Lower lobe of right lung (tissue), 2 donors: ENCODE measurements around the gene KCNN4. TPM values are rescaled to one million over a fixed set of nuclear protein-coding genes. Genes with fewer than 3 reads are reported as not detected.
A peak's percentile ranks its signal among the peaks of the same experiment; 100 is the strongest.

Experiments
- ATAC-seq, 2 donors: fragments of 200-7000 bp; cut with Tn5 transposase; one replicate each; pipeline ENCODE4 v1.9.1; 2020 to 2022; ENCODE audit warnings: mild to moderate bottlenecking in 2 of 2, moderate library complexity in 2 of 2
- DNase-seq: peaks from one replicate; pipeline ENCODE4 v3.0.0-alpha.2; 2020
- H3K27ac ChIP-seq: fragments of 200-600 bp; one replicate; pipeline ENCODE4 v1.8.0; 2022
- H3K27me3 ChIP-seq: fragments of 200-600 bp; one replicate; pipeline ENCODE4 v1.8.0; 2022; ENCODE audit warnings: low read depth
- H3K36me3 ChIP-seq: fragments of 200-600 bp; one replicate; pipeline ENCODE4 v1.8.0; 2022; ENCODE audit warnings: mild to moderate bottlenecking
- H3K4me1 ChIP-seq: fragments of 200-600 bp; one replicate; pipeline ENCODE4 v1.8.0; 2022
- H3K4me3 ChIP-seq: fragments of 200-600 bp; one replicate; pipeline ENCODE4 v1.8.0; 2022; ENCODE audit warnings: mild to moderate bottlenecking
- H3K9me3 ChIP-seq: fragments of 200-600 bp; one replicate; pipeline ENCODE4 v1.8.0; 2022
- intact Hi-C: fragments of 100-400 bp; cut with DNase I; formaldehyde crosslinking; loops from one replicate; pipeline ENCODE4 v1.11.0; 2022
- total RNA-seq: library from RNA; stranded (reverse); fragmentation: NEBNext Ultra II Directional; extraction: Animal tissue kit (Norgen Biotek cat#: 25700); gene quantifications from one replicate; pipeline ENCODE4 v1.2.1, GENCODE V29; 2021
- TF ChIP-seq, protein P1 (sequence below): fragments of 200-600 bp; IDR thresholded peaks from one replicate; pipeline ENCODE4 v1.8.0; 2022; ENCODE audit warnings: antibody characterized with exemption, mild to moderate bottlenecking
- donor health status: DM: no; HTN: yes; CAD: no; lungs with severe emphysema.

Gene KCNN4
- total RNA-seq, 1 donor from 2014 or later: 3.6 TPM

DNA sequence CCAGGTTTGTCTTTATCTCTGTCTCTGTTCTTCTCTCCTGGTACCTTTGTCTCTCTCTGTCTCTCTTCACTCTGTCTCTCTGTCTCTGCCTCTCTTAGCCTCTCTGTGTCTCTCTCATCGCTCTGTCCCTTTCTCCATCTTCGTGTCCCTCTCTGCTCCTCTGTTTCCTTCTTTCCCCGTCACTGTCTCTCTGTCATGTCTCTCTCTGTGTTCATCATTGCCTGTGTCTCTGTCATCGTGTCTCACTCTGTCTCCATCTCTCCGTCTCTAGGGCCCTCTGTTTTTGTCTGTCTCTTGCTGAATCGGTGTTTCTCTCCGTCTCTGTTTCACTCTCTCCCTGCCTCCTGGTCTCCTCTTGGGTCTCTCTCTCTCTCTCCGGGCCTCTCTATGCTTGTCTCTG, 2.9 kb upstream of the KCNN4 start:
- no peak for DNase-seq
- H3K4me1 ChIP-seq: peaks cover 19% of the 10 kb centered on the region
- no peak for ATAC-seq
- H3K9me3 ChIP-seq: no peaks in the 10 kb centered on the region
- H3K27me3 ChIP-seq: peaks cover 6% of the 10 kb centered on the region
- H3K4me3 ChIP-seq: no peak overlapping the region
- H3K27ac ChIP-seq: no peak overlapping the region
- intact Hi-C loops: no loop called here
- TF ChIP-seq, protein P1, sequence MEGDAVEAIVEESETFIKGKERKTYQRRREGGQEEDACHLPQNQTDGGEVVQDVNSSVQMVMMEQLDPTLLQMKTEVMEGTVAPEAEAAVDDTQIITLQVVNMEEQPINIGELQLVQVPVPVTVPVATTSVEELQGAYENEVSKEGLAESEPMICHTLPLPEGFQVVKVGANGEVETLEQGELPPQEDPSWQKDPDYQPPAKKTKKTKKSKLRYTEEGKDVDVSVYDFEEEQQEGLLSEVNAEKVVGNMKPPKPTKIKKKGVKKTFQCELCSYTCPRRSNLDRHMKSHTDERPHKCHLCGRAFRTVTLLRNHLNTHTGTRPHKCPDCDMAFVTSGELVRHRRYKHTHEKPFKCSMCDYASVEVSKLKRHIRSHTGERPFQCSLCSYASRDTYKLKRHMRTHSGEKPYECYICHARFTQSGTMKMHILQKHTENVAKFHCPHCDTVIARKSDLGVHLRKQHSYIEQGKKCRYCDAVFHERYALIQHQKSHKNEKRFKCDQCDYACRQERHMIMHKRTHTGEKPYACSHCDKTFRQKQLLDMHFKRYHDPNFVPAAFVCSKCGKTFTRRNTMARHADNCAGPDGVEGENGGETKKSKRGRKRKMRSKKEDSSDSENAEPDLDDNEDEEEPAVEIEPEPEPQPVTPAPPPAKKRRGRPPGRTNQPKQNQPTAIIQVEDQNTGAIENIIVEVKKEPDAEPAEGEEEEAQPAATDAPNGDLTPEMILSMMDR: no peak
- H3K36me3 ChIP-seq: no peaks in the 10 kb centered on the region

DNA sequence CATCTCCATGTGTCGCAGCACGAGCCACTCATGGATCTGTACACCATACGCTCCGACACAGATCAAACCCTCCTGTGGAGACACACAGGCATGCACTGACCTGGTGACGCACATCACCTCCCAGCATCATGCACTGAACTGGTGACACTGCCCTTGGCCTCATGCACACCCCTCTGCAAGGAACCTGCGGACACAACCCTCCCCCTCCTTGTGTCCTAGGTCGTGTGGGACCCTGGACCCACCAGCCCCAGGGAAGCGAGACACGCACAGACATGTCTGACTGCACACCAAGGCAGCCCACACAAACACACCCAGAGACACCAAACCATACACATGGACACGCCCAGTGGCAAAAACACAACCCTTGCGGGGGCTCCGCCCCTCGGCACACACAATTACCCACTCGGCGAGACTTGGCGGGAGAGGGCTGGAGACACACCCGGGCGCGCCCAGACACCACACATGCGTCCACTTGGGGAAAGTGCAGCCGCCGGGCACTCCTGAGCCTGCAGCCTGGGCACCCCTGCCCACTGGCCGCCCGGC, 2.0 kb upstream of the KCNN4 start:
- H3K36me3 ChIP-seq: no peaks in the 10 kb centered on the region
- no peaks in the 10 kb centered on the region for H3K9me3 ChIP-seq
- peaks cover 6% of the 10 kb centered on the region for H3K27me3 ChIP-seq
- no peak overlapping the region for H3K27ac ChIP-seq
- DNase-seq: no peak
- peak in 1 of 2 donors; percentile 5 for ATAC-seq
- intact Hi-C loops: no loop called here
- H3K4me3 ChIP-seq: no peak overlapping the region
- peaks cover 28% of the 10 kb centered on the region for H3K4me1 ChIP-seq
- TF ChIP-seq, protein P1: no peak

DNA sequence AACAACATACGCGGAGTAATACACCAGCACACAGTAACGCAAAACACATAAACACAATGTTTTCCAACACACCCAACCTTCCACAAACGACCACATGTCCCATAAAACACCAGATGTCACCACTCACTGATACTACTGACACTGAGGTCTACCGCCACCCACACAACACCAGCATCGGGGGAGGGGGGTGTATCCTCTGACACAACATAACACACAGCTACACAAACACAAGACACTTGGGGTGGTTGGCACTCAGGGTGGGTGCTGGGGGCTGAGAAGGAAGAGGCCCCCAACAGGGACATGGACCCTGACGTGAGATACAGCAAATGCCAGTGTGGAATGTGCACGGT, 1.5 kb upstream of the KCNN4 start:
- Histone ChIP-seq H3K9me3 (no peaks in the 10 kb centered on the region), H3K27ac (no peak overlapping the region), H3K4me1 (peaks cover 33% of the 10 kb centered on the region), H3K4me3 (no peak overlapping the region), H3K27me3 (peaks cover 6% of the 10 kb centered on the region), H3K36me3 (no peaks in the 10 kb centered on the region)
- intact Hi-C loops: no loop called here
- TF ChIP-seq, protein P1: no peak
- ATAC-seq (no peak), DNase-seq (no peak)

DNA sequence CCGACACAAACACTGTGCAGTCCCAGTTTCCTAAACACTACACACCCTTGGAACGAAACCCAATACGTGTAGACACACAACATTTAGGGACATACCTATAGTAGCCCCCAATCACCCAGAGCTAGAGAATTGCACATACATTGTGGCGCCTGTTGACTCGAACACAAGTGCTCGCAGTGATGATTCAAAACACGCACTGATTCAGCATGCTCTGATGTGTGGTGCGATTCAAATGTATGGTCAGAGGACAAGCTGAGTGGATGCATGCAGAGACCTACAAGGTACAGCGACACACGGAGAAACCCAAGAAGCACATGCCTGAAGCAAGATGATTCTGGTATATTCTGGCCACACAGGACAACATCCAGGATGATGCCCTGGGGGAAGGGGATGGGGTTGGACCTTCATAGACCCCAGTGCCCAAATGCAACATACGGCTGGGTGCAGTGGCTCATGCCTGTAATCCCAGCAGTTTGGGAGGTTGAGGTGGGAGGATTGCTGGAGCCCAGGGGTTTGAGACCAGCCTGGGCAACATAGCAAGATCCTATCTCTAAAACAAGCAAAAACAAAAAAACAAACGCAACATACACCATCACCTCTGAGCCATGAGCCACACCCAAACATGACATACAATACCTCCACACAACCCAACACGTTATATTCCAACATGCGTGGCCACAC, 997 bp upstream of the KCNN4 start:
- DNase-seq: no peak
- peaks cover 6% of the 10 kb centered on the region for H3K27me3 ChIP-seq
- intact Hi-C loops: no loop called here
- TF ChIP-seq, protein P1: no peak
- H3K27ac ChIP-seq: no peak overlapping the region
- no peaks in the 10 kb centered on the region for H3K9me3 ChIP-seq
- no peak for ATAC-seq
- H3K4me1 ChIP-seq: peaks cover 33% of the 10 kb centered on the region
- no peak overlapping the region for H3K4me3 ChIP-seq
- H3K36me3 ChIP-seq: no peaks in the 10 kb centered on the region

DNA sequence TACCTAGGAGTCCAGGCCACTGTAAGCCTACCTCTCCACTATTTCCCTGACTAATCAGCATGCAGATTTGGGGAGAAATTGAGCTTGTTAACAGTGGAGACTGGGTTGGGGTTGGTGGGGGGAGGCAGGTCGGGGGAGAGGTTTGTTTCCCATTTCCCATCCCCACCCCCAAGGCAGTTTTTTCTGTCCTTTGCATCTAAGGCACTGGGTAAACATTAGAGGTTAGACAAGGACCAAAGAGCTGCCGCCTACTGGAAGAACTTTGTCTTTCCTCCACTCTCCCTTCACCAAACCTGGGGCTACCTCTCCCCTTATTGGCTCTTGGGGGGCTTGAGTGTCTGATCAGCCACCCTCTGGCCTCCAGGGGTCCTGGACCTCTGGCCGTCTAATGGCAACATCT, 953 bp downstream of the KCNN4 start:
- DNase-seq (no peak), ATAC-seq (no peak)
- Histone ChIP-seq H3K4me1 (peaks cover 32% of the 10 kb centered on the region), H3K9me3 (no peaks in the 10 kb centered on the region), H3K27ac (peak overlapping the region; percentile 18), H3K4me3 (peak overlapping the region; percentile 19), H3K36me3 (no peaks in the 10 kb centered on the region), H3K27me3 (peaks cover 6% of the 10 kb centered on the region)
- TF ChIP-seq, protein P1: no peak
- intact Hi-C loops: no loop called here
